ENCODE results near the gene GLDC.
"Not testable (repeated sequence)": the region's sequence is repeated elsewhere in the genome, so short reads cannot be mapped to it uniquely, and the experiment has no call there.

GLDC gene

DNA sequence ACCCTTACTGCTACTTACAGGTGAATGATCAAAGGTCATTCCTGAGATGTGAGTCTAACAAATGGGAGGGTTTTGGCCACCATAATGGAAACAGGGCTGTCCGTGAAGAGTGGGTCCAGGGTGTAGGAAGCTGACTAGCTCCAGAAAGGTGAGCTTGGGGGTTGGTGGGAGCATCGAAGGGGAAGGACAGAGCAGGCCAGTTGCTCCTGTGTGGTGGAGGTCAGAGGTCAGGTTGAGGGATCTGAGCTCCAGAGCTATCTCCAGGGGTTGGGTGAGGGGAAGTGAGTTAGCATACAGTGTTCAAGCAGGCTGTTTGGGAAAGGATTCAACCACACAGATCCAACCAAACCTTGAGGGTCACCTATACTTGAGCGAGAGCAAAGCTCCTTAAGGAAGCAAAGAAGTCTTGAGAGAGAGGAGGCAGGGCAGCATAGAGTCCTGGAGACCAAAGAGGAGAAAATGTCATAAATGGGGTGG, 18.7 kb upstream of the GLDC start:
- no peak for DNase-seq (ENCODE audit: low read depth in 2 of 2)

GRCh38 chr9:6660512-6660911, 15.0 kb upstream of the GLDC start:
- DNase-seq (ENCODE audit: low read depth in 2 of 2): no peak

GRCh38 chr9:6658628-6659353, 13.3 kb upstream of the GLDC start:
- no peak for DNase-seq (ENCODE audit: low read depth in 2 of 2)

DNA sequence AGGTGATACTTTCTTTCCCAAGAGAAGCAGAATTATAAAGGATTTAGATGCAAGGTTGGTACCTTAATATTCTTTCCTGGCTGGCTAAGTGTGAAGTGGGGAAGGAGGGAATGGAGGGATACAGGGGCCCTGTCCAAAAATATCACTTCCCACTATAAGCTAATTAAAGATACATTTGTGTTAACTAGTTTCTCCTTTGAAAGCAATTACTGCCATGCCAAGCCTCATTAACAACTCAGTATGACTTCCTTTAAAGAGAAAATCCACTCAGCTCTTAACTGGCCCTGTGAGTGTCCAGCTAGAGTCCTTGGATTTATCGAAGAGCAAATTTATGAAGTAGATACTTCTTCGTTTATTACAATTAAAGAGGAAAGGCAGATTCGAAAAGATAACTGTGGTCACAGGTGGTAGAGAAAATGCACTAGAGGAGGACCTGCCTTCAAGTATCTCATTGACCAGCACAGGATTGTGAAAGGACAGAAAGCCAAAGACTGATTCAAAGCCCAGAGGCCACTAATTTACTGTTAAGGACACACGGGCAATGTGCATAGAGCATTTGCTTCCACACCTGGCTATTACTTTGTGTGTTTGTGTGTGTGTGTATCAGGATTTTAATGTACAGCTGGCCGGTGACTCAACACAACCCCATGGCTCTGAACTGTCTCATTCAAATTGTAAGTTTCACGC, 11.2 kb upstream of the GLDC start:
- DNase-seq (ENCODE audit: low read depth in 2 of 2): no peak

DNA sequence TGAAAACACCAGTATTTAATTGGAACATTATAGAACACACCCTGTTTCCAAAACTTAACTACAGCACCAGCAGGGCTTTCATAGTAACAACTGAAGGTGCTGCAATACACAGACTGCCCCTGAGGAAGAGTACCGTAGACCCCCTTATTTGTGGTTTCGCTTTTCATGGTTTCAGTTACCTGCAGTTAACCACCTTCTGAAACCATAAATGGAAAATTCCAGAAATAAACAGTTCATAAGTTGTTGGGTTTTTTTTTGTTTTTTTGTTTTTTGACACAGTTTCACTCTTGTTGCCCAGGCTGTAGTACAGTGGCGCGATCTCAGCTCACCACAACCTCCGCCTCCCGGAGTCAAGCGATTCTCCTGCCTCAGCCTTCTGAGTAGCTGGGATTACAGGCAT, 9.5 kb upstream of the GLDC start:
- DNase-seq (ENCODE audit: low read depth in 2 of 2): no peak

DNA sequence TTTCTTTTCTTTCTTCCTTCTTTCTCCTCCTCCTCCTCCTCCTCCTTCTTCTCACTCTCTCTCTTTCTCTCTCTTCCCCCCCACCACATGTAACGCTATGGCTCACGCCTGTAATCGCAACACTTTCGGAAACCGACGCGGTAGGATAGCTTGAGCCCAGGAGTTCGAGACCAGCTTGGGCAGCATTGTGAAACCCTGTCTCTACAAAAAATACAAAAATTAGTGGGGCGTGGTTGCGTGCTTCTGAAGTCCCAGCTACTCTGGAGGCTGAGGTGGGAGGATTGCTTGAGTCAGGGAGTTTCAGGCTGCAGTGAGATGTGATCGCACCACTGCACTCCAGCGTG, 736 bp upstream of the GLDC start:
- no peak for DNase-seq (ENCODE audit: low read depth in 2 of 2)

- DNase-seq (ENCODE audit: low read depth in 2 of 2): not testable (repeated sequence)
Observed at GRCh38 chr9:6645105-6645354, 499 bp downstream of the GLDC start.

DNA sequence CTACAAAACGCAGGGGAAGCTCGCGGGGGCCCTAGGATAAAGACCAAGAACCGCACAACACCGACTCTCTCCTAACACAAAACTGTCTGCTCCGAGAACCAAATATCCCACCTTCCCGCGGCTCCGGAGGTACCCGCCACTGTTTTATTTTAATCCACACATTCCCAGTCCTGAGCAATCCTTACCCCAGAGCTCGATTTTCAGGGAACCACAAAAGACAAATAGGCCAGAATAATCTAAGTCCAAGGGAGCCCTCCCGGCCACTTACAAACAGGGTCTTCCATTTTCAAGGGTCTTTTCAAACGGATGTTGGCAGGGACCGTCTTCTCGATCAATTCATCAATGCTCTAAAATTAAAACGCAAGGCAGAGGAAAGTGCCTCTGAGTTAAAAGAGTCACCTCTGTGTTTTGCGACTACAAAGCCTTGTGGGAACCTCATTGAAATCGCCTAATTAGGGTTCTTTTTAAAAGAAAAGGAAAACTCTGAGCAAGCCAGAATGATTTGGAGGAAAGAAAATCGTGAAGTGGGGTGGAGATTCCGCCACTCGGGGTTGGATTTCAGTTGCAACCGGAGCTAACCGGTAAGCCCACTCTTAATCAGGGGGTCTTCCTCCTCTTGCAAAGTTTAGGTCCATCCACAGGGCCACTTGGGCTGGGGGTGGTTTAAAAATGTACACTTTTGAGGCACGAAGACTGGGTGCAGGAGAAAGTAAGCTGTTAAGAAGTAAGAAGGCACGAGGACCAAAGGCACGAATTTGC, 1.0 kb downstream of the GLDC start:
- DNase-seq (ENCODE audit: low read depth in 2 of 2): no peak

DNA sequence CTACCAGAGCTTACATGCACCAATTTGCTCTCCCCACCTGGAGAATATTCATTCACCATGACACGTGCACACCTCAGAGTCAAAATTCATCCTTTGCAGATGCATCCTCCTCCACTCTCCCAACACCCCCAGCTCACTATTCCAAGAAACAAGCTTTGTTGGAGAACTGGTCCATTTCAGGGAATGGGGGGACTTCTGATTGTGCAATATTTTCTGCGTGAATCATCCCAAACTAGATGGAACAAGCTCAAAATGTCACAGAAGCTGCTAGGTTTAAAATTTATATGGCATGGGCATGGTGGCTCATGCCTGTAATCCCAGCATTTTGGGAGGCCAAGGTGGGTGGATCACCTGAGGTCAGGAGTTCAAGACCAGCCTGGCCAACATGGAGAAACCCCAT, 3.6 kb downstream of the GLDC start:
- DNase-seq (ENCODE audit: low read depth in 2 of 2): no peak

DNA sequence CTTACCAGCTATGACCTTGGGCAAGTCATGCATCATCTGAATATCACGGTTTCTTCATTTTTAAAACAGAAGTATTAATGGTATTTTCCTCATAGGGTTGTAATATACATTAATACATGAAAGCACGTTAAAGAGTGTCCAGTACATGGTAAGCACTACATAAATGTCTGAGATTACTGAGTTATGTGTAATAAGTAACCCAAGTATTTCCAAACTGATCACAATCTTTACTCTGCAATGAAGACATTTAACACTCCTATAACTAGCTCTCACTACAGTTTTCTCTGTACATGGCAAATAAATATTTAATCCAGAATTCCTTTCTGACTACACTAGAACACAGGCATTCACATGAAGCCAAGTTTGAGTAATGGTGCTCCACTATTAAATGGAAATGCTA, 4.0 kb downstream of the GLDC start:
- DNase-seq (ENCODE audit: low read depth in 2 of 2): no peak

DNA sequence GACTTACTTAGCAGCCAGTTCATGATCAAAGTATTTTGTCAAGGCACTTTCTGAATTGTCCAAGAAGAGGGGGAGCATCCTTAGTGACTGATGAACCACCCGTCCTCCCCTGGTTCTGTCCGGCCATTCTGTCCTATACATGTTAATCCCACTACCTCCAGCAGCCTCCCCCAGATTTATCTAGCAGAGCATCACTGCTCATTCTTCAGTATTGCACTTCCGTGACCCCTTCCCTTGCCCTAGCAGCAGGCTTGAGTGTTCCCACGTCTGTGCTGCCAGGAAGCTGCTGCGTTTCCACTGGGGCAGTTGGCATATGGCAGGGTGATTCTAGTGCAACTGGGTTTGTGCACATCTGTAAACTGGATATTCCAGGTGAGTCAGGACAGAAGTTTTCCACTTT, 4.5 kb downstream of the GLDC start:
- no peak for DNase-seq (ENCODE audit: low read depth in 2 of 2)

DNA sequence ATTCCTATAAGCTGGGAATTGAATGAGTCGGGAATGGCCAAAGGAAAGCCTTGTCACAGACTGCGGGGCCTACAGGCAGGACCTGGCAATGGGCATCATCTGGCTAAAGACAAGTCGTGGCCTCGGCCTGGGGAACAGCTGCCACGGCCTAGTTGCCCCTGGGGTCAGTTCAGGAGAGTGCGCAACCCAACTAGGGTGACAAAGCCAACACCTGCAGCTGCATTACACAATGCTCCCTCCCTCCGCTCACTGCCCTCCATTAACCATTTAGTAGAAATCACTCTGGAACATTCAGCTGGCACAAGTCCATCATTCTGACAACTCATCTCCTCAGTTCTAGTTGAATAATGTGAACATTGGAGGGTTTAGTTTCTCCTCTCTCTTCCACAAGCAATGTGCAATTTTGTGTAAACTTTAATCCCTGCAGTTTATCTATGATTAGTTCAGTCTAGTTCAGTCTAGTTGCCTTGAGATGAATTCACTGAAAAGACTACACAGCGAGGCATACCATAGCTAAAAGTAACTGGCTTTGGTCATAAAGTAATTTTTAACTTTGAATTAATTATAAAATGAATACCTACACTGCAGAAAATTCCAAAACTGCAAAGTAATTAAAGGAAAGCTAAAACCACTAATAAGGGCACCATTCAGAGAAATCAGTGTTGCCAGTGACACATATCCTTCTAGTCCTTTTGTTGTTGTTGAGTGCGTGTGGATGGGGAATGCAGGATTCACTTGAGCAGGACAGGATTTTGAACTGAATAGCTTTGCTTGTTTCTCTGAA, 5.1 kb downstream of the GLDC start:
- DNase-seq (ENCODE audit: low read depth in 2 of 2): no peak

DNA sequence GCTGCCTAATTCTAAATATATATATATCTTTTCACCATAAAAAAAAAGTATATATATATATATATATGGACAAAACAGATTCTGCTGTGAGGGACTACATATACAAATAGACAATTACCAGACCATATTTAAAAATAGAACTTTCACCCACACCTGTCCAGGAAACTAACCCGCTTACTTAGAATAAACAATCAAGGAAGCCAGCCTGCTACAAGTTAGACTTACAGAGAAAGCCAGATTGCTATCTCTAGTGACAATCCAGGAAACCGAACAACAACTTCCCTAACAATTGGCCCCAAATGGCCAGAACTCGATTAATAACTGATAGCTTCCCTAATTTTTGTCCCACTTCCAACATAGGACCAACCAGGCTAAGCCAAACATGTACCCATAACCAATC, 5.9 kb downstream of the GLDC start:
- DNase-seq (ENCODE audit: low read depth in 2 of 2): no peak

- DNase-seq (ENCODE audit: low read depth in 2 of 2): no peak
Observed at GRCh38 chr9:6634444-6634843, 11.1 kb downstream of the GLDC start.

DNA sequence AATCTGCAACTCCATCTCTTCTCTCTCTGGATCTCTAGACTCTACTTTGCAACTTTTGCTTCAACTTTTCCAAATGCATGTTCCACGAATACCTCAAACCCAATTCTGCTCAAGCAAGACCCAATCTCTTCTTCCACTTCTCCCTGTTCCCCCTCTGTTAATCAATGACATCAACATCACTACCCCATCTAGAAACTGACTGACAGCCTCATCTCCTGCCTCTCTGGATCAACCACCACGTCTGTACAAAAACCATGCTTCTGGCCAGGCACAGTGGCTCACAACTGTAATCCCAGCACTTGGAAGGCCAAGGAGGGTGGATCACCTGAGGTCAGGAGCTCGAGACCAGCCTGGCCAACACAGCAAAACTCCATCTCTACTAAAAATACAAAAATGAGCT, 12.2 kb downstream of the GLDC start:
- DNase-seq (ENCODE audit: low read depth in 2 of 2): no peak

DNA sequence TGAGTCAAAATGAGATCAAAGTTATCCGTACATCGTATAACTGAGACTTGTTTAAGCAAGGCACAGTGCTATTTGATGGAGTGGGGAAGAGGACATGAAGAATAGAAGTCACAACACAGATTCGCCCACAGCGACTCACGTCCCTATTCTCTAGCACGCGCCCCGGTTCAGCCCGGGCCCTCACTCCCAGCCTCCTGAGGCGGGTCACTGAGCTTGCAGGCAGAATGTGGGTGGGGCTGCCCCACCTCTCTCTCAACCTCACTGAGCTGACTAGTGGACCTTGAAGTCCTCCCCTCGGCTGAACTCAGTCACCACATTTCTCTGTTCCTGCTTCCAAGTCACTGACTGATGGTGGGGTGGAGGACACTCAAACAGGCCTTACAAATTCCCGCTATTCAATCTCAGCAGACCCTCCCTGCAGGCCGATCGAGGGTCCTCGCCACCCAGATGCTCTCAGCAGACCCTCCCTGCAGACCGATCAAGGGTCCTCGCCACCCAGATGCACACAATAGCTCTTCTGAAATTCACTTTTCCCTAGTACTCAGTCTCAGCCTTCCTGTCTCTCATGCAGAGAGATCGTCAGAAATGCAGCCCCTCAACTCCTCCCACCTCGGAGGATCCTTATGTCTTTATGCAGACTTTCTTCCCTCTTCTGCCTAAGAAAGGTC, 12.9 kb downstream of the GLDC start:
- no peak for DNase-seq (ENCODE audit: low read depth in 2 of 2)

- no peak for DNase-seq (ENCODE audit: low read depth in 2 of 2)
Observed at GRCh38 chr9:6631207-6631512, 14.4 kb downstream of the GLDC start.

- DNase-seq (ENCODE audit: low read depth in 2 of 2): no peak
Observed at GRCh38 chr9:6630502-6631206, 14.9 kb downstream of the GLDC start.

DNA sequence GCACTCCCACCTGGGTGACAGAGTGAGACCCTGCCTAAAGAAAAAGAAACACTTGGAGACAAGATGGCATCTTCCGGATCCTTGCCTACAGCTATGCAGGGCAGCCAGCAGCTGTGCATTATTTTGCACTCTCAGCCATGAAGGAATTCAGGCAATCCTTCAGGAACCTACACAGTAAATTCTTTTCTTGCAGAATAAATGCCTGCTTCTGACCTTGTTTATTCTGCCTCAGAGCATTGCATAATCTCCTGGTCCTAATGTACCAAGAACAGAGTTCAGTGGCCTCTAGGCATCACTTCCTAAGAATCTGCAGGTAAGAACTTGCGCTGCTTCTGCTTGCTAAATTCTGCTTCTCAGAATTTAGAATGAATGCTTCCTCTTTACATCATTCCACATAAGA, 16.8 kb downstream of the GLDC start:
- DNase-seq (ENCODE audit: low read depth in 2 of 2): no peak

- no peak for DNase-seq (ENCODE audit: low read depth in 2 of 2)
Observed at GRCh38 chr9:6625363-6625762, 20.2 kb downstream of the GLDC start.

DNA sequence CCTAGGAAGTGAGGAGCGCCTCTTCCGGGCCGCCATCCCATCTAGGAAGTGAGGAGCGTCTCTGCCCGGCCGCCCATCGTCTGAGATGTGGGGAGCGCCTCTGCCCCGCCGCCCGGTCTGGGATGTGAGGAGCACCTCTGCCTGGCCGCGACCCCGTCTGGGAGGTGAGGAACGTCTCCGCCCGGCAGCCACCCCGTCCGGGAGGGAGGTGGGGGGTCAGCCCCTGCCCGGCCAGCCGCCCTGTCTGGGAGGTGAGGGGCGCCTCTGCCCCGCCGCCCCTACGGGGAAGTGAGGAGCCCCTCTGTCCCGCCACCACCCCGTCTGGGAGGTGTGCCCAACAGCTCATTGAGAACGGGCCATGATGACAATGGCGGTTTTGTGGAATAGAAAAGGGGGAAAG, 22.7 kb downstream of the GLDC start:
- DNase-seq (ENCODE audit: low read depth in 2 of 2): not testable (repeated sequence)
